Thymus (tissue), 11 donors: ENCODE data around the gene CNIH2. TPM values are rescaled to one million over a fixed set of nuclear protein-coding genes. Genes with fewer than 3 reads are reported as not detected.
A peak's percentile ranks its signal among the peaks of the same experiment; 100 is the strongest.

ENCODE experiments used
- DNase-seq, 9 donors: peaks; one replicate each; pipeline ENCODE4 v3.0.0-alpha.2; 2013; ENCODE audit warnings: low spot score in 9 of 9, low read depth in 6 of 9, missing footprints in 1 of 9
- H3K27ac ChIP-seq, 2 donors: one replicate each; pipeline ENCODE4 v1.5.1; 2013; ENCODE audit warnings: control low read depth in 1 of 2, low read depth in 1 of 2, low read length in 1 of 2, mild to moderate bottlenecking in 1 of 2, moderate library complexity in 1 of 2
- H3K27me3 ChIP-seq, 2 donors: one replicate each; pipeline ENCODE4 v1.5.1; 2013; ENCODE audit warnings: low read length in 1 of 2; ENCODE audit not compliant: control insufficient read depth in 2 of 2, insufficient read depth in 1 of 2
- H3K36me3 ChIP-seq, 2 donors: one replicate each; pipeline ENCODE4 v1.5.1; 2013; ENCODE audit warnings: low read length in 1 of 2, mild to moderate bottlenecking in 1 of 2, moderate library complexity in 1 of 2; ENCODE audit not compliant: control insufficient read depth in 2 of 2, insufficient read depth in 2 of 2
- H3K4me1 ChIP-seq, 2 donors: one replicate each; pipeline ENCODE4 v1.5.1; 2013; ENCODE audit warnings: low read length in 2 of 2; ENCODE audit not compliant: control insufficient read depth in 2 of 2, insufficient read depth in 2 of 2
- H3K4me3 ChIP-seq, 2 donors: one replicate each; pipeline ENCODE4 v1.5.1; 2013; ENCODE audit warnings: low read length in 2 of 2, control low read depth in 1 of 2, mild to moderate bottlenecking in 1 of 2
- H3K9me3 ChIP-seq, 2 donors: one replicate each; pipeline ENCODE4 v1.5.1; 2013; ENCODE audit warnings: low read length in 1 of 2, mild to moderate bottlenecking in 1 of 2; ENCODE audit not compliant: control insufficient read depth in 2 of 2, insufficient read depth in 1 of 2
- WGBS: extraction: QIAGEN DNeasy Blood & Tissue Kit; methylation state at CpG from one replicate; pipeline ENCODE4 v1.1.7; 2013; 5-methylcytosine and 5-hydroxymethylcytosine counted together
- polyA plus RNA-seq: library from polyadenylated mRNA; stranded (reverse); fragments of 200-250 nt; gene quantifications from one replicate; pipeline ENCODE4 v1.2.3, GENCODE V29; 2013
- total RNA-seq: library from RNA; stranded (reverse); fragments of 120-200 nt; gene quantifications from one replicate; pipeline ENCODE4 v1.2.4, GENCODE V29; 2013
- donor health status: healthy.

The CNIH2 gene
- total and polyA plus RNA-seq, 2 donors = 1.6 TPM

GRCh38 chr11:66237867-66238266 lies 40.1 kb upstream of the CNIH2 start:
- H3K27me3 ChIP-seq = no peaks in the 10 kb centered on the region
- no peak overlapping the region for H3K4me3 ChIP-seq
- no peak overlapping the region for H3K27ac ChIP-seq
- H3K9me3 ChIP-seq = no peaks in the 10 kb centered on the region
- WGBS = 98% methylated on average over 6 of the region's 6 CpGs
- DNase-seq = no peak
- peaks cover 41 to 64% of the 10 kb centered on the region in 2 donors for H3K36me3 ChIP-seq
- peaks cover 38 to 60% of the 10 kb centered on the region in 2 donors for H3K4me1 ChIP-seq

GRCh38 chr11:66238786-66239413 lies 39.1 kb upstream of the CNIH2 start:
- no peak for DNase-seq
- 94% methylated on average over 17 of the region's 17 CpGs for WGBS
- peaks cover 31 to 54% of the 10 kb centered on the region in 2 donors for H3K36me3 ChIP-seq

DNA sequence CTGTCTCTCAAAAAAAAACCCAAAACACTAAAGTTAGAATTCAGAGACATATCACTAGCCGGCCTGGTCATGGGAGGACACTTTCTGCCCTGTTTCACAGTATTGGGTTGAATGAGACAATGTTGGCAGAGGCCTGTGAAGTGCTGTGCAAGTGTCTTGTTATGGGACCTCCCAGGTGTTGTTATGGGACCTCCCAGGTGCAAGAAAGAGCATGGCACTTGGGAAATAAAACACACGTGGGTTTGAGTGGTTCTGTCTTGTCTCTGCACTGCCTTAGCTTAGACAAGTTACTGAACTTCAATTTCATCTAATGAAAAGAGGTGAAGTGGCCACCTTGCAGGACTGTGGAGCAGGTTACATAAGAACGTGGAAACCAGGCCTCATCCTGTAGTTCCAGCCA lies 38.5 kb upstream of the CNIH2 start:
- Histone ChIP-seq H3K27me3 (no peaks in the 10 kb centered on the region), H3K27ac (peak overlapping the region; percentile 3 to 97), H3K4me3 (no peak overlapping the region), H3K4me1 (peaks cover 53 to 77% of the 10 kb centered on the region in 2 donors), H3K9me3 (no peaks in the 10 kb centered on the region), H3K36me3 (peaks cover 25 to 48% of the 10 kb centered on the region in 2 donors)
- peak in 3 of 9 donors; percentile 42 to 70 (median 48) for DNase-seq
- WGBS = 69% methylated on average over 3 of the region's 3 CpGs

More at GRCh38 chr11:66238786-66239413, 39.1 kb upstream of the CNIH2 start:
- peaks cover 46 to 71% of the 10 kb centered on the region in 2 donors for H3K4me1 ChIP-seq
- peak overlapping the region in 1 of 2 donors; percentile 97 for H3K27ac ChIP-seq
- no peaks in the 10 kb centered on the region for H3K27me3 ChIP-seq
- H3K4me3 ChIP-seq = no peak overlapping the region
- H3K9me3 ChIP-seq = no peaks in the 10 kb centered on the region

- peak in 1 of 9 donors; percentile 18 for DNase-seq
- H3K36me3 ChIP-seq = peaks cover 23 to 48% of the 10 kb centered on the region in 2 donors
- 91% methylated on average over 25 of the region's 25 CpGs for WGBS
These were observed 37.8 kb upstream of the CNIH2 start for GRCh38 chr11:66239998-66240780.

DNA sequence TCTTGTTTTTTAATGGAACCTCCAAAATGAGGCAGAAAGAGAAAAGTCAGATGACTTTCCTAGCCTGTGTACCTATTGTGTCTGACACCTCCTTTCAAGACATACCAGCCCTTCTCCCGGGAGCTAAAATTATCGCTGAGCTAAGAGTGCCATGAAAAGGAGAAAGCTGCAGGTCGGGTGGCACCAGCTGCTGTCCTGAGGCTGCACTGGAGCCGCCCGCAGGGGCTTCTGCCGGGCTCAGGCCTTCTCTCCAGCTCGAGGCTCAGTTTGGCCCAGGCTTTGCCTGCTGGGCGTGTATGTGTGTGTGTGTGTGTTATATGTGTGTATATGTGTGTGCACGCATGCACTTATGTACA lies 37.2 kb upstream of the CNIH2 start:
- Histone ChIP-seq H3K4me3 (no peak overlapping the region), H3K27ac (peak overlapping the region; percentile 19 to 97), H3K4me1 (peaks cover 58 to 86% of the 10 kb centered on the region in 2 donors), H3K27me3 (no peaks in the 10 kb centered on the region), H3K36me3 (peaks cover 18 to 44% of the 10 kb centered on the region in 2 donors), H3K9me3 (no peaks in the 10 kb centered on the region)
- WGBS = 89% methylated on average over 9 of the region's 9 CpGs
- no peak for DNase-seq

More at GRCh38 chr11:66239998-66240780, 37.8 kb upstream of the CNIH2 start:
- peaks cover 58 to 84% of the 10 kb centered on the region in 2 donors for H3K4me1 ChIP-seq
- no peaks in the 10 kb centered on the region for H3K27me3 ChIP-seq
- no peaks in the 10 kb centered on the region for H3K9me3 ChIP-seq
- no peak overlapping the region for H3K4me3 ChIP-seq
- H3K27ac ChIP-seq = peak overlapping the region in 1 of 2 donors; percentile 97

DNA sequence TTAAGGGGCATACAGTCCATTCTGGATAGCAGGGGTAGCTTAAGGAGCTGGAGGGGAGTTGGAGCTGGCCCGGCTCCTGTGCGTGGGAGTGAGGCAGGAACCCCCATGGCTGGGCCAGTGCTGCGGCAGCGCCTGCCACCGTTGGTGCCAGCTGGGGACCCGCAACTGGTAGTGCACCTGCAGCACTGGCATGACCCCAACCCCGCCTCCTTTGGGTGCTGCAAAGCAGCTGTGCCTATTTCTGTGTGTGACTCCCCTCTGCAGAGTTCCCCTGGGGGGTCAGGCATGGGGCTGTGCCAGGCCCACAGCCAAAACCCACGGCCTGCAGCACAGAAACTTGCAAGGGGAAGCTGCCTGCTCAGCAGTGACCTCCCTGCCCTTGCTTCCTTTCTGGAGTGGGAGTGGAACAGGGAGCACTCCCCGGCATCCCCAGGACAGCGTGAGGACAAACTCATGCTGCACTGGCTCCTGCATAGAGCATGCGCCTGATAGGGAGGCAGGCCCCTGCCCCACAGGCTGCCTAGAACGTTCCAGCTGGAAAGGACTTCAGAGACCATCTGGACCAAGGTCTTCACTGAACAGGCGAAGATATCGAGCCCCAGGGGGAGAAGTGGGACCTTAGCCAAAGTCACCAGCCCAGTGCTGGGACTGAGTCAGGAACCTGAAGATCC lies 35.7 kb upstream of the CNIH2 start:
- peaks cover 15 to 44% of the 10 kb centered on the region in 2 donors for H3K36me3 ChIP-seq
- DNase-seq = peak in 6 of 9 donors; percentile 65 to 92 (median 82)
- H3K4me3 ChIP-seq = peak overlapping the region; percentile 22 to 24
- H3K9me3 ChIP-seq = no peaks in the 10 kb centered on the region
- H3K27ac ChIP-seq = peak overlapping the region; percentile 87 to 97
- peaks cover 58 to 96% of the 10 kb centered on the region in 2 donors for H3K4me1 ChIP-seq
- WGBS = 33% methylated on average over 14 of the region's 14 CpGs
- no peaks in the 10 kb centered on the region for H3K27me3 ChIP-seq

DNA sequence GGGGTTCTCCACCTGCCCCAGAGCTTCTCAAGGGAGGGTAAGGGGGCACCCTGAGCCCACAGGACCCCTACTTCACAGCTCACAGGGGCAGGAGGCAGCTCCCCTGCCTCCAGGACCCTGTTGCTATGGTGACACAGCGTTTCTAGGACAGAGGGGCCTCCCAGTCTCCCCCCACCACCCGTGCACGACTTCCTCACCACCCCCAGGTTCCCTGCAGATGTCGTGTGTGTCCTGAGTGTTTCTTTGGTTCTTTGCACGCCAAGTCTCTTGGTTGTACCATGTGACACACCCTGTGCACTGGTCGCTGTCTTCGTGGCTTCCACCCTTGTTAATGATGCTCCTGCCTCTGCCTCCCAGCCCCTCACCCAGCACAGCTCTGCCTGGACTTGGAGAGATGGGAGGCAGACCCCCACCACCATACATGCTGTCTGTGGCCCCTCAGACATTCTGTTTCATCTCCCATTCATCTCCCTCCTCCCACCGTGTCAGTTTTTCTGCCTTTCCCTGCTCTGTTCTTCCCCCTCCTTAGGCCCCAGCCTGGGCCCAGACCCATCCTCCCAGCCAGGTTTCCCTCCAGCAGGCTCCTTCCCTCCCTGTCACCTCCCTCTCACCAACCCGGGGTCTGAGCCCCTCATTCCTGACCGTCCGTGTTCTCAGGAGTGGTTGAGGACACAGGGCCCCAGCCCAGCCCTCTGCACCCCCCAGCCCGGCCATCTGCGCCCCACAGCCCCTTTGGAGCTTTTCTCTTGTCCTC lies 34.0 kb upstream of the CNIH2 start:
- WGBS = 45% methylated on average over 13 of the region's 13 CpGs
- Histone ChIP-seq H3K27ac (peak overlapping the region; percentile 87 to 97), H3K9me3 (no peaks in the 10 kb centered on the region), H3K36me3 (peaks cover 13 to 44% of the 10 kb centered on the region in 2 donors), H3K4me1 (peaks cover 53 to 87% of the 10 kb centered on the region in 2 donors), H3K27me3 (no peaks in the 10 kb centered on the region), H3K4me3 (peak overlapping the region; percentile 17 to 34)
- DNase-seq = peak in 8 of 9 donors; percentile 70 to 94 (median 84)

DNA sequence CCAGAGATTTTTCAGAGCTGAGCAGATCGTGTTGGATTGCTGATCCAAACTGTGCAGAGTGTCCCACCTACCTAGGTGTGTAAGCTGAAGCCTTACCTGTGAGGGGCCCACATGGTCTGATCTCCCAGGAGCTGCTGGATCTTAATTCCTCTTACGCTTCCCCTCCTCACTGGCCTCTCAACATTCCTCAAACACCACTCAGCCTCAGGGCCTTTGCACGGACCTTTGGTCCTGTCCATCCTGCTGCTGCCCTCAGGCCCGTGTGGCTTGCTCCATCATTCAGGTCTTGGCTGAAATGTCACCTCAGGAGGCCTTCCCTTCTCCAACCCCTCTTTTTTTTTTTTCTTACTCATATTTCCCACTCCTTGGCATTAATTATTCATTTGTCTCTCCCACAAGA lies 30.7 kb upstream of the CNIH2 start:
- Histone ChIP-seq H3K27me3 (no peaks in the 10 kb centered on the region), H3K36me3 (peaks cover 10 to 33% of the 10 kb centered on the region in 2 donors), H3K4me1 (peaks cover 28 to 68% of the 10 kb centered on the region in 2 donors), H3K9me3 (no peaks in the 10 kb centered on the region), H3K4me3 (no peak overlapping the region), H3K27ac (no peak overlapping the region)
- 97% methylated on average over 4 of the region's 4 CpGs for WGBS
- DNase-seq = no peak
